Liver (tissue), 9 donors: ENCODE results near the gene MAPKBP1. TPM values are rescaled to one million over a fixed set of nuclear protein-coding genes. Genes with fewer than 3 reads are reported as not detected.

ENCODE experiments used
- DNase-seq: peaks from one replicate; pipeline ENCODE4 v3.0.0-alpha.2; 2017; ENCODE audit warnings: low spot score
- H3K27ac ChIP-seq, 2 donors: one replicate each; pipeline ENCODE4 v1.7.0; 2013; ENCODE audit warnings: inconsistent platforms in 2 of 2, low read length in 2 of 2, control low read depth in 1 of 2, low read depth in 1 of 2, mild to moderate bottlenecking in 1 of 2
- H3K27me3 ChIP-seq, 4 donors: one replicate each; pipeline versions ENCODE4 v1.6.1 to v1.7.0; 2013; ENCODE audit warnings: low read length in 3 of 4, inconsistent platforms in 1 of 4, mild to moderate bottlenecking in 1 of 4, moderate library complexity in 1 of 4; ENCODE audit not compliant: control insufficient read depth in 4 of 4, insufficient read depth in 4 of 4
- H3K36me3 ChIP-seq, 4 donors: one replicate each; pipeline versions ENCODE4 v1.6.1 to v1.7.0; 2013; ENCODE audit warnings: low read length in 3 of 4, mild to moderate bottlenecking in 3 of 4, low read depth in 1 of 4, moderate library complexity in 1 of 4; ENCODE audit not compliant: control insufficient read depth in 4 of 4, insufficient read depth in 3 of 4
- H3K4me1 ChIP-seq, 4 donors: one replicate each; pipeline versions ENCODE4 v1.6.1 to v1.7.0; 2013; ENCODE audit warnings: low read length in 3 of 4, mild to moderate bottlenecking in 3 of 4, moderate library complexity in 1 of 4; ENCODE audit not compliant: control insufficient read depth in 4 of 4, insufficient read depth in 4 of 4
- H3K4me3 ChIP-seq, 3 donors: one replicate each; pipeline versions ENCODE4 v1.6.1 to v1.7.0; 2013; ENCODE audit warnings: low read length in 3 of 3, control low read depth in 1 of 3, low read depth in 1 of 3, mild to moderate bottlenecking in 1 of 3
- H3K9ac ChIP-seq, 2 donors: one replicate each; pipeline ENCODE4 v1.7.0; 2013; ENCODE audit warnings: low read length in 2 of 2, mild to moderate bottlenecking in 2 of 2, moderate library complexity in 2 of 2, control low read depth in 1 of 2, low read depth in 1 of 2
- H3K9me3 ChIP-seq, 4 donors: one replicate each; pipeline versions ENCODE4 v1.6.1 to v1.7.0; 2013; ENCODE audit warnings: low read length in 3 of 4; ENCODE audit not compliant: control insufficient read depth in 4 of 4
- EGR1 ChIP-seq, 2 donors: IDR thresholded peaks; 2 replicates each; pipeline ENCODE4 v1.6.1; 2016 to 2018; ENCODE audit warnings: antibody characterized with exemption in 2 of 2, low read depth in 2 of 2
- FOXA1 ChIP-seq: IDR thresholded peaks from 2 replicates; pipeline ENCODE4 v1.6.1; 2016; ENCODE audit warnings: antibody characterized with exemption
- FOXA2 ChIP-seq: IDR thresholded peaks from 2 replicates; pipeline ENCODE4 v1.6.1; 2016; ENCODE audit warnings: antibody characterized with exemption
- HNF4A ChIP-seq, 2 donors: conservative IDR thresholded peaks; 2 replicates each; pipeline ENCODE4 v1.6.1; 2016; ENCODE audit warnings: antibody characterized with exemption in 2 of 2, mild to moderate bottlenecking in 2 of 2
- HNF4G ChIP-seq: IDR thresholded peaks from 2 replicates; pipeline ENCODE4 v1.6.1; 2016; ENCODE audit warnings: antibody characterized with exemption
- NR2F2 ChIP-seq: IDR thresholded peaks from 2 replicates; pipeline ENCODE4 v1.6.1; 2016; ENCODE audit warnings: antibody characterized with exemption
- RAD21 ChIP-seq, 2 donors: IDR thresholded peaks; 2 replicates each; pipeline ENCODE4 v1.6.1; 2016; ENCODE audit warnings: antibody characterized with exemption in 2 of 2, mild to moderate bottlenecking in 2 of 2
- RXRA ChIP-seq, 2 donors: IDR thresholded peaks; 2 replicates each; pipeline ENCODE4 v1.6.1; 2017 to 2018; ENCODE audit warnings: antibody characterized with exemption in 2 of 2, mild to moderate bottlenecking in 1 of 2
- SP1 ChIP-seq: IDR thresholded peaks from 2 replicates; pipeline ENCODE4 v1.6.1; 2018; ENCODE audit warnings: antibody characterized with exemption, mild to moderate bottlenecking
- TAF1 ChIP-seq: conservative IDR thresholded peaks from 2 replicates; pipeline ENCODE4 v1.6.1; 2016; ENCODE audit warnings: antibody characterized with exemption, mild to moderate bottlenecking
- YY1 ChIP-seq: IDR thresholded peaks from 2 replicates; pipeline ENCODE4 v1.6.1; 2016; ENCODE audit warnings: antibody characterized with exemption, mild to moderate bottlenecking
- whole genome bisulfite sequencing: extraction: QIAGEN DNeasy Blood & Tissue Kit; methylation state at CpG from one replicate; pipeline ENCODE4 v1.1.7; 2013; 5-methylcytosine and 5-hydroxymethylcytosine counted together
- polyA plus RNA-seq, 2 donors: library from polyadenylated mRNA; stranded (reverse) in 1 of 2; unstranded in 1 of 2; fragments of 200-250 nt in 1 of 2; fragments of >200 nt in 1 of 2; fragmentation: Nextera tagmentation in 1 of 2; extraction: Ambion mirVana in 1 of 2; gene quantifications; one replicate each; pipeline versions ENCODE4 v1.2.1 to v1.2.3, GENCODE V29; 2013 to 2015
- total RNA-seq, 2 donors: library from RNA; depleted of rRNA; stranded (reverse); fragments of >200 nt; gene quantifications; one replicate each; pipeline ENCODE4 v1.2.3, GENCODE V29; 2014
- TF ChIP-seq, protein P1 (sequence below): IDR thresholded peaks from 2 replicates; pipeline ENCODE4 v1.6.1; 2016; ENCODE audit warnings: antibody characterized with exemption, mild to moderate bottlenecking
- TF ChIP-seq, protein P2 (sequence below): IDR thresholded peaks from 2 replicates; pipeline ENCODE4 v1.6.1; 2016; ENCODE audit warnings: antibody characterized with exemption
- TF ChIP-seq, protein P3 (sequence below): IDR thresholded peaks from 2 replicates; pipeline ENCODE4 v1.6.1; 2016; ENCODE audit warnings: antibody characterized with exemption
- TF ChIP-seq, protein P4 (sequence below): fragments of 150-350 bp; IDR thresholded peaks from 2 replicates; pipeline ENCODE4 v1.5.1; 2017; ENCODE audit warnings: improper control_type of control experiment, low read depth, low read length; ENCODE audit not compliant: missing input control
- donor health status: healthy.
- donor health status: healthy.
- donor health status: healthy.
- donor health status: healthy.
- donor health status: healthy.

The MAPKBP1 gene
- total and polyA plus RNA-seq, 4 donors: 0.89 to 10.3 (median 2.7) TPM

DNA sequence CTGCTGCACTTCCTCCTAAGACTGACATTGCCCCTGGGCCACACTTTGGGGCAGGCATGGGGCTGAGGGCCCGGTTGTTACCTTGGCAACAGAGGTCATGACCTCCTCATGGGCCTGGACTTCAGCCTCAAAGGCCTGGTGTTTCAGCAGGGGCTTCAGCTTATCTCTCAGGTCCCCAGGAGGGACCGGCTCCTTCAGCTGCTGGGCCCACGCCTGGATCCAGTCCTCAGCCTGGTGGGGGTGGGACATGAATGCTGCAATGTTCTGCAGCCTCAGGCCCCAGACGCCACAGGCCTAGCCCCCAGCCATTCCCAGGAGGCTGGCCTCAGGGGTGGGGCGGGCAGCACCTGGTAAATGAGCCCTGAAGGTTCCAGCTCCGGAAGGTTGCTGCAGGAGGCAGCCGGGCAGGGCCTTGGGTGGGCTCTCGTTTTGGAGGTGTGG lies 92.0 kb downstream of the MAPKBP1 start:
- Histone ChIP-seq H3K4me3 (no peak overlapping the region), H3K27me3 (no peaks in the 10 kb centered on the region), H3K9ac (no peak overlapping the region), H3K9me3 (no peaks in the 10 kb centered on the region), H3K4me1 (peaks cover 0 to 20% (median 13%) of the 10 kb centered on the region in 4 donors), H3K36me3 (no peaks in the 10 kb centered on the region), H3K27ac (no peak overlapping the region)
- TF ChIP-seq HNF4A (conservative IDR thresholded peaks at IDR 0.05) (peak; percentile 29 to 43), RXRA (IDR thresholded peaks at IDR 0.05) (peak; percentile 14 to 34), NR2F2 (no peak)
- WGBS: 77% methylated on average over 8 of the region's 8 CpGs
- DNase-seq: peak; percentile 44

DNA sequence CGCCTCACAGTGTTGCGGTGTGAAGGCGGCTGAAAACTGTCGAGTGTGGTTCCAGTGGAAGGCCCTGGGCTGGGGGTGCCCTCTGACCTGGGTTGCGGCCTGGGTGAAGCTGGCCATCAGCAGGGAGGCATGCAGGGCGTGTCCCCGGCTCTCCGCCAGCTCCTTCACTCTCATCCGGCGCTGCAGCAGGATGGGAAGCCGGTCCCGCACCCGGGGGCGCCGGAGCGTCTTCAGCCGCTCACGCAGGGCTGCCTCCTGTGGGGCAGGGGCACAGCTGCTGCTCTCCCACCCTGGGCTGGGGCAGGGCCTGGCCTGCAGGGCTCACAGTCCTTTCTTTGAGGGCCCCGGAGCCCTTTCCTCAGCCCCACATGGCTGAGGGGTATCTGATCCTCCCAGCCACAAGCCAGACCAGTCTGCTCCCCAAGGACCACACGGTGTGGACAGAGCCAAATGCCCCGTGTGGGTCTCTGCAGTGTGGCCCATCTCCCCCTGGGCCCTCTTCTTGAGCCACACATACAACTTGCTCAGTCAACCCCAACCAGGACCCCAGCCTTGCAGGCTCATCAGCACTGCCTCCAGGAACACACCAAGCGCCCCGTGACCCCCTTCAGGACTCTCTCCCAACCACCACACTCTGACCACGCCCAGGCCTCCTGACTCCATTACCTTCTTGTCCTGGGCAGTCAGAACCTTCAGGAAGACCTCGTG lies 92.7 kb downstream of the MAPKBP1 start:
- H3K9me3 ChIP-seq: no peaks in the 10 kb centered on the region
- no peaks in the 10 kb centered on the region for H3K27me3 ChIP-seq
- H3K36me3 ChIP-seq: no peaks in the 10 kb centered on the region
- no peak overlapping the region for H3K9ac ChIP-seq
- no peak for DNase-seq
- H3K27ac ChIP-seq: no peak overlapping the region
- TF ChIP-seq, protein P1, sequence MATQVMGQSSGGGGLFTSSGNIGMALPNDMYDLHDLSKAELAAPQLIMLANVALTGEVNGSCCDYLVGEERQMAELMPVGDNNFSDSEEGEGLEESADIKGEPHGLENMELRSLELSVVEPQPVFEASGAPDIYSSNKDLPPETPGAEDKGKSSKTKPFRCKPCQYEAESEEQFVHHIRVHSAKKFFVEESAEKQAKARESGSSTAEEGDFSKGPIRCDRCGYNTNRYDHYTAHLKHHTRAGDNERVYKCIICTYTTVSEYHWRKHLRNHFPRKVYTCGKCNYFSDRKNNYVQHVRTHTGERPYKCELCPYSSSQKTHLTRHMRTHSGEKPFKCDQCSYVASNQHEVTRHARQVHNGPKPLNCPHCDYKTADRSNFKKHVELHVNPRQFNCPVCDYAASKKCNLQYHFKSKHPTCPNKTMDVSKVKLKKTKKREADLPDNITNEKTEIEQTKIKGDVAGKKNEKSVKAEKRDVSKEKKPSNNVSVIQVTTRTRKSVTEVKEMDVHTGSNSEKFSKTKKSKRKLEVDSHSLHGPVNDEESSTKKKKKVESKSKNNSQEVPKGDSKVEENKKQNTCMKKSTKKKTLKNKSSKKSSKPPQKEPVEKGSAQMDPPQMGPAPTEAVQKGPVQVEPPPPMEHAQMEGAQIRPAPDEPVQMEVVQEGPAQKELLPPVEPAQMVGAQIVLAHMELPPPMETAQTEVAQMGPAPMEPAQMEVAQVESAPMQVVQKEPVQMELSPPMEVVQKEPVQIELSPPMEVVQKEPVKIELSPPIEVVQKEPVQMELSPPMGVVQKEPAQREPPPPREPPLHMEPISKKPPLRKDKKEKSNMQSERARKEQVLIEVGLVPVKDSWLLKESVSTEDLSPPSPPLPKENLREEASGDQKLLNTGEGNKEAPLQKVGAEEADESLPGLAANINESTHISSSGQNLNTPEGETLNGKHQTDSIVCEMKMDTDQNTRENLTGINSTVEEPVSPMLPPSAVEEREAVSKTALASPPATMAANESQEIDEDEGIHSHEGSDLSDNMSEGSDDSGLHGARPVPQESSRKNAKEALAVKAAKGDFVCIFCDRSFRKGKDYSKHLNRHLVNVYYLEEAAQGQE: no peak
- TF ChIP-seq FOXA2 (no peak), RXRA (IDR thresholded peaks at IDR 0.05) (no peak), RAD21 (IDR thresholded peaks at IDR 0.05) (no peak)
- H3K4me1 ChIP-seq: peaks cover 0 to 20% (median 13%) of the 10 kb centered on the region in 4 donors
- no peak overlapping the region for H3K4me3 ChIP-seq
- 91% methylated on average over 25 of the region's 25 CpGs for WGBS

DNA sequence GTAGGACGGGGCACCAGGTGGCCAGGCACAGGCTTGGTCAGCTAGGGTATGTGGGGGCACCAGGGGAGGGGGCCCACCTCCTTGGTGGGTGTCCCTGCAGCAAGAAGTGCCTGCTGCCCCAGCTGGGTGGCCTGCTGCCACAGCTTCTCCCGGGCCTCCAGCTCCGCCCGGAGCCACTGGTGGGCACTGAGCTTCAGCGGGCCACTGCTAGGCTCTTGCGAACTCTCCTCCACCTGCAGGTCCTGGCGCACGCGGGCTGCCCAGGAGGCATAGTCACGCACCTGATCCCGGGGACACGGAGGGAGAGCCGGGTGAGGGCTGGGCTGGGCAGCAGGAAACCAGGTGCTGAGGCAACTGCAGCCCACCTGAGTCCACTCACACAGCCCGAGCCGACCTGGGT lies 94.0 kb downstream of the MAPKBP1 start:
- 96% methylated on average over 15 of the region's 15 CpGs for WGBS
- Histone ChIP-seq H3K27me3 (no peaks in the 10 kb centered on the region), H3K9me3 (no peaks in the 10 kb centered on the region)
- no peak for TF ChIP-seq SP1
- TF ChIP-seq, protein P2, sequence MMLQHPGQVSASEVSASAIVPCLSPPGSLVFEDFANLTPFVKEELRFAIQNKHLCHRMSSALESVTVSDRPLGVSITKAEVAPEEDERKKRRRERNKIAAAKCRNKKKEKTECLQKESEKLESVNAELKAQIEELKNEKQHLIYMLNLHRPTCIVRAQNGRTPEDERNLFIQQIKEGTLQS: no peak
- TF ChIP-seq RXRA (IDR thresholded peaks at IDR 0.05): no peak
- TF ChIP-seq, protein P1: no peak
- no peak for TF ChIP-seq HNF4G
- TF ChIP-seq NR2F2: no peak
- no peak for TF ChIP-seq EGR1 (IDR thresholded peaks at IDR 0.05; ENCODE audit: low read depth in 2 of 2)
- no peak for TF ChIP-seq FOXA1
- no peak for TF ChIP-seq RAD21 (IDR thresholded peaks at IDR 0.05)
- TF ChIP-seq HNF4A (conservative IDR thresholded peaks at IDR 0.05): no peak
- TF ChIP-seq, protein P3, sequence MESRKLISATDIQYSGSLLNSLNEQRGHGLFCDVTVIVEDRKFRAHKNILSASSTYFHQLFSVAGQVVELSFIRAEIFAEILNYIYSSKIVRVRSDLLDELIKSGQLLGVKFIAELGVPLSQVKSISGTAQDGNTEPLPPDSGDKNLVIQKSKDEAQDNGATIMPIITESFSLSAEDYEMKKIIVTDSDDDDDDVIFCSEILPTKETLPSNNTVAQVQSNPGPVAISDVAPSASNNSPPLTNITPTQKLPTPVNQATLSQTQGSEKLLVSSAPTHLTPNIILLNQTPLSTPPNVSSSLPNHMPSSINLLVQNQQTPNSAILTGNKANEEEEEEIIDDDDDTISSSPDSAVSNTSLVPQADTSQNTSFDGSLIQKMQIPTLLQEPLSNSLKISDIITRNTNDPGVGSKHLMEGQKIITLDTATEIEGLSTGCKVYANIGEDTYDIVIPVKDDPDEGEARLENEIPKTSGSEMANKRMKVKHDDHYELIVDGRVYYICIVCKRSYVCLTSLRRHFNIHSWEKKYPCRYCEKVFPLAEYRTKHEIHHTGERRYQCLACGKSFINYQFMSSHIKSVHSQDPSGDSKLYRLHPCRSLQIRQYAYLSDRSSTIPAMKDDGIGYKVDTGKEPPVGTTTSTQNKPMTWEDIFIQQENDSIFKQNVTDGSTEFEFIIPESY: no peak
- TF ChIP-seq, protein P4, sequence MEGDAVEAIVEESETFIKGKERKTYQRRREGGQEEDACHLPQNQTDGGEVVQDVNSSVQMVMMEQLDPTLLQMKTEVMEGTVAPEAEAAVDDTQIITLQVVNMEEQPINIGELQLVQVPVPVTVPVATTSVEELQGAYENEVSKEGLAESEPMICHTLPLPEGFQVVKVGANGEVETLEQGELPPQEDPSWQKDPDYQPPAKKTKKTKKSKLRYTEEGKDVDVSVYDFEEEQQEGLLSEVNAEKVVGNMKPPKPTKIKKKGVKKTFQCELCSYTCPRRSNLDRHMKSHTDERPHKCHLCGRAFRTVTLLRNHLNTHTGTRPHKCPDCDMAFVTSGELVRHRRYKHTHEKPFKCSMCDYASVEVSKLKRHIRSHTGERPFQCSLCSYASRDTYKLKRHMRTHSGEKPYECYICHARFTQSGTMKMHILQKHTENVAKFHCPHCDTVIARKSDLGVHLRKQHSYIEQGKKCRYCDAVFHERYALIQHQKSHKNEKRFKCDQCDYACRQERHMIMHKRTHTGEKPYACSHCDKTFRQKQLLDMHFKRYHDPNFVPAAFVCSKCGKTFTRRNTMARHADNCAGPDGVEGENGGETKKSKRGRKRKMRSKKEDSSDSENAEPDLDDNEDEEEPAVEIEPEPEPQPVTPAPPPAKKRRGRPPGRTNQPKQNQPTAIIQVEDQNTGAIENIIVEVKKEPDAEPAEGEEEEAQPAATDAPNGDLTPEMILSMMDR: no peak
- no peak for TF ChIP-seq TAF1
- no peak for TF ChIP-seq FOXA2
- TF ChIP-seq YY1: no peak

More for the DNA sequence above, 94.0 kb downstream of the MAPKBP1 start:
- Histone ChIP-seq H3K4me1 (peaks cover 0 to 20% (median 13%) of the 10 kb centered on the region in 4 donors), H3K4me3 (no peak overlapping the region), H3K27ac (no peak overlapping the region), H3K36me3 (no peaks in the 10 kb centered on the region), H3K9ac (no peak overlapping the region)
- DNase-seq: no peak
